A673 (cell line): Measurements from ENCODE around the gene LMNB1.

Experiments
- CTCF ChIP-seq: fragments of 300-800, 200-600 bp; sonication (generic); conservative IDR thresholded peaks from 2 replicates; pipeline ENCODE4 v1.5.1; 2017; ENCODE audit warnings: low read depth, mild to moderate bottlenecking, antibody characterized with exemption, low read length, moderate library complexity, mixed read lengths
- EZH2 ChIP-seq: fragments of 200-600 bp; sonication (generic); IDR thresholded peaks from 2 replicates; pipeline ENCODE4 v1.6.1; 2017; ENCODE audit warnings: borderline replicate concordance, low read depth, mild to moderate bottlenecking, mixed read lengths, antibody characterized with exemption, low read length; ENCODE audit not compliant: poor library complexity, severe bottlenecking

- TF ChIP-seq CTCF = no peak; the same call in 1 of the 2 replicates
- TF ChIP-seq EZH2 = no peak
Measured at GRCh38 chr5:126837906-126838539, 61.1 kb downstream of the LMNB1 start.
